K562 (cell line): ENCODE measurements around the gene CDC5L. TPM values are rescaled to one million over a fixed set of nuclear protein-coding genes. Genes with fewer than 3 reads are reported as not detected.

ENCODE experiments used
- ATAC-seq: fragments of 200-7000 bp; cut with Tn5 transposase; 3 replicates; pipeline ENCODE4 v1.9.1; 2020; ENCODE audit warnings: moderate library complexity
- BruUV-seq: library from RNA; stranded (reverse); fragments of 400-500 nt; replicated peaks from 2 replicates; lab custom pipeline; 2021; lab: Mats Ljungman, UMichigan
- CTCF ChIA-PET: fragments of 300-600 bp; formaldehyde crosslinking; extraction: SDS; loops from one replicate; lab custom pipeline; 2021; ENCODE audit warnings: low intra/inter-chr PET ratio; lab: Yijun Ruan, JAX
- POLR2A ChIA-PET: fragments of 300-600, 350-650 bp; sonication (Branson Sonifier 250); formaldehyde crosslinking; extraction: SDS; loops from one replicate; lab custom pipeline; 2021; ENCODE audit warnings: antibody characterized with exemption, inconsistent platforms; lab: Yijun Ruan, JAX
- DNase-seq, 4 experiments: peaks; one replicate each; pipeline versions ENCODE4 v3.0.0 to v3.0.0-alpha.2; 2011 to 2018; ENCODE audit warnings: low spot score in 3 of 4, mixed read lengths in 3 of 4; ENCODE audit errors: extremely low read depth in 1 of 4
- FAIRE-seq: peaks from 2 replicates; lab custom pipeline; 2011; peaks lifted over from hg19 to GRCh38; lab: Jason Lieb, UNC
- H2AFZ ChIP-seq: 2 replicates; pipeline ENCODE4 v1.6.0; 2011; ENCODE audit warnings: low read depth, low read length, control low read depth, inconsistent platforms
- H3K27ac ChIP-seq: fragments of 200-600 bp; 3 replicates; pipeline ENCODE4 v1.8.0; 2011; ENCODE audit warnings: low read depth, mild to moderate bottlenecking, control low read depth, inconsistent platforms, low read length, moderate library complexity, mixed read lengths; ENCODE audit errors: extremely low read depth
- H3K27me3 ChIP-seq, 2 experiments: fragments of 300-600 bp in 1 of 2; 2 replicates in 1 of 2; 3 replicates in 1 of 2; pipeline versions ENCODE4 v1.6.0 to v1.8.0; 2011; ENCODE audit warnings: inconsistent platforms in 2 of 2, low read length in 2 of 2, mild to moderate bottlenecking in 1 of 2, mixed read lengths in 1 of 2, moderate library complexity in 1 of 2; ENCODE audit not compliant: control insufficient read depth in 2 of 2, insufficient read depth in 2 of 2
- H3K36me3 ChIP-seq: fragments of 300-600 bp; 3 replicates; pipeline ENCODE4 v1.8.0; 2011; ENCODE audit warnings: mild to moderate bottlenecking, low read length, inconsistent platforms; ENCODE audit not compliant: control insufficient read depth, insufficient read depth
- H3K4me1 ChIP-seq, 2 experiments: fragments of 200-600 bp in 1 of 2; replicated peaks in 1 of 2; 2 replicates in 1 of 2; 3 replicates in 1 of 2; pipeline versions ENCODE4 v1.5.1 to v1.8.0; 2011; ENCODE audit warnings: inconsistent platforms in 2 of 2, low read length in 2 of 2, mild to moderate bottlenecking in 1 of 2, mixed read lengths in 1 of 2, moderate library complexity in 1 of 2; ENCODE audit not compliant: control insufficient read depth in 2 of 2, insufficient read depth in 2 of 2
- H3K4me2 ChIP-seq: 2 replicates; pipeline ENCODE4 v1.6.1; 2011; ENCODE audit warnings: low read length, control low read depth, inconsistent platforms, mixed read lengths; ENCODE audit not compliant: insufficient read depth
- H3K4me3 ChIP-seq: fragments of 200-600 bp; sonication (generic), shearing (Covaris generic); 2 replicates; pipeline ENCODE4 v1.5.1; 2016; ENCODE audit warnings: control low read depth, inconsistent platforms
- H3K79me2 ChIP-seq: fragments of 200-600 bp; 3 replicates; pipeline ENCODE4 v1.8.0; 2011; ENCODE audit warnings: low read length, inconsistent platforms; ENCODE audit not compliant: control insufficient read depth, insufficient read depth
- H3K9ac ChIP-seq, 2 experiments: 2 replicates each; pipeline versions ENCODE4 v1.6.0 to v1.6.1; 2011; ENCODE audit warnings: low read depth in 2 of 2, low read length in 2 of 2, control low read depth in 1 of 2, inconsistent platforms in 1 of 2, mild to moderate bottlenecking in 1 of 2, mixed read lengths in 1 of 2; ENCODE audit not compliant: insufficient read depth in 1 of 2
- H3K9me1 ChIP-seq: one replicate; pipeline ENCODE4 v1.6.0; 2011; ENCODE audit warnings: inconsistent platforms, mild to moderate bottlenecking, low read length, moderate library complexity; ENCODE audit not compliant: control insufficient read depth, insufficient read depth
- H3K9me3 ChIP-seq: replicated peaks from 2 replicates; pipeline ENCODE4 v1.5.1; 2011; ENCODE audit warnings: low read depth, low read length, inconsistent platforms; ENCODE audit not compliant: control insufficient read depth, insufficient read depth
- H4K20me1 ChIP-seq: replicated peaks from 2 replicates; pipeline ENCODE4 v1.6.1; 2011; ENCODE audit warnings: low read length, inconsistent platforms, mixed read lengths; ENCODE audit not compliant: control insufficient read depth, insufficient read depth
- ARID1B ChIP-seq: fragments of 450-650 bp; IDR thresholded peaks from 2 replicates; pipeline ENCODE4 v1.6.1; 2016; ENCODE audit warnings: antibody characterized with exemption, mild to moderate bottlenecking, inconsistent platforms
- HDAC1 ChIP-seq, 2 experiments: fragments of 450-650 bp; IDR thresholded peaks; 2 replicates each; pipeline ENCODE4 v1.6.1; 2016 to 2017; ENCODE audit warnings: inconsistent platforms in 1 of 2, mild to moderate bottlenecking in 1 of 2, moderate library complexity in 1 of 2
- KLF16 ChIP-seq: IDR thresholded peaks from 2 replicates; pipeline ENCODE4 v1.6.1; 2016; ENCODE audit warnings: antibody characterized with exemption
- MEF2A ChIP-seq: IDR thresholded peaks from 2 replicates; pipeline ENCODE4 v1.6.1; 2011; ENCODE audit warnings: low read depth, mild to moderate bottlenecking, low read length, moderate library complexity; ENCODE audit not compliant: control insufficient read depth
- NELFE ChIP-seq: IDR thresholded peaks from 2 replicates; pipeline ENCODE4 v1.6.1; 2011; ENCODE audit warnings: mild to moderate bottlenecking; ENCODE audit not compliant: insufficient read depth, insufficient read length
- NFE2L1 ChIP-seq: fragments of 450-650 bp; IDR thresholded peaks from 2 replicates; pipeline ENCODE4 v1.6.1; 2016; ENCODE audit warnings: missing genetic modification characterization, low read depth, mild to moderate bottlenecking, missing compliant biosample characterization, moderate library complexity, borderline replicate concordance
- NRF1 ChIP-seq, 2 experiments: fragments of 450-650 bp; IDR thresholded peaks in 1 of 2; conservative IDR thresholded peaks in 1 of 2; 2 replicates each; pipeline ENCODE4 v1.6.1; 2014; ENCODE audit warnings: mild to moderate bottlenecking in 2 of 2
- OTX1 ChIP-seq: fragments of 450-650 bp; formaldehyde crosslinking; IDR thresholded peaks from 2 replicates; pipeline ENCODE4 v1.4.0; 2022; ENCODE audit warnings: mild to moderate bottlenecking
- POLR2A ChIP-seq: fragments of 450-650 bp; conservative IDR thresholded peaks from 2 replicates; pipeline ENCODE4 v1.6.1; 2016
- SREBF1 ChIP-seq: fragments of 150-350 bp; IDR thresholded peaks from 2 replicates; pipeline ENCODE4 v1.6.1; 2014; ENCODE audit warnings: antibody characterized with exemption, low read depth, low read length, borderline replicate concordance
- TARDBP ChIP-seq: fragments of 450-650 bp; IDR thresholded peaks from 2 replicates; pipeline ENCODE4 v1.6.1; 2016
- TCFL5 ChIP-seq: fragments of 250-450 bp; sonication (Bioruptor Pico); conservative IDR thresholded peaks from 2 replicates; pipeline ENCODE4 v1.6.1; 2021; ENCODE audit warnings: mild to moderate bottlenecking, moderate library complexity, matching md5 sums
- TFAM ChIP-seq: fragments of 250-450 bp; sonication (Bioruptor Pico); conservative IDR thresholded peaks from 2 replicates; pipeline ENCODE4 v1.5.0; 2021; ENCODE audit warnings: mild to moderate bottlenecking, moderate library complexity
- ZBTB7A ChIP-seq: IDR thresholded peaks from 2 replicates; pipeline ENCODE4 v1.6.1; 2011; ENCODE audit warnings: low read depth, mild to moderate bottlenecking, low read length, moderate library complexity, borderline replicate concordance; ENCODE audit not compliant: control insufficient read depth
- ZNF224 ChIP-seq: sonication (generic); formaldehyde crosslinking; IDR thresholded peaks from 2 replicates; pipeline ENCODE4 v1.8.0; 2022; ENCODE audit warnings: mild to moderate bottlenecking, missing genetic modification reagents
- ZNF274 ChIP-seq: IDR thresholded peaks from 2 replicates; pipeline ENCODE4 v1.6.1; 2011; ENCODE audit warnings: low read depth, mild to moderate bottlenecking, low read length, moderate library complexity, borderline replicate concordance
- ZNF354B ChIP-seq: fragments of 250-450 bp; sonication (Bioruptor Pico); IDR thresholded peaks from 2 replicates; pipeline ENCODE4 v1.4.0; 2020
- ZNF785 ChIP-seq: fragments of 250-450 bp; sonication (Bioruptor Pico); IDR thresholded peaks from 2 replicates; pipeline ENCODE4 v1.4.0; 2020; ENCODE audit warnings: mild to moderate bottlenecking
- WGBS: fragments of 100-300 bp; shearing (Covaris generic); methylation state at CpG from one replicate; pipeline ENCODE4 v1.1.6; 2016; ENCODE audit warnings: low coverage, mixed read lengths; ENCODE audit not compliant: insufficient coverage; ENCODE audit errors: missing lambda C conversion rate; 5-methylcytosine and 5-hydroxymethylcytosine counted together
- in situ Hi-C: fragments of 300-500 bp; cut with MboI; formaldehyde crosslinking; loops from 4 replicates; pipeline ENCODE4 v1.15.0; 2018; ENCODE audit warnings: inconsistent platforms, mixed read lengths
- intact Hi-C: fragments of 100-400 bp; cut with micrococcal nuclease; formaldehyde crosslinking; loops from 2 replicates; pipeline ENCODE4 v1.14.2; 2022
- polyA plus RNA-seq, 8 experiments: library from polyadenylated mRNA; depleted of rRNA in 4 of 8; stranded (reverse) in 5 of 8; unstranded in 3 of 8; fragments of >200 nt; fragmentation: Nextera tagmentation in 2 of 8; fragmentation: Illumina TruSeq in 1 of 8; extraction: Ambion mirVana in 2 of 8; extraction: Trizol in 1 of 8; gene quantifications; 2 replicates each; pipeline versions ENCODE4 v1.2.1 to v1.2.3, GENCODE V29; 2011 to 2014; ENCODE audit warnings: inconsistent platforms in 1 of 8, missing spikeins in 1 of 8
- total RNA-seq, 7 experiments: library from RNA; depleted of rRNA in 6 of 7; stranded (reverse); fragments of >200 nt in 6 of 7; fragmentation: Illumina TruSeq in 2 of 7; extraction: Trizol in 2 of 7; gene quantifications; 2 replicates each; pipeline versions ENCODE4 v1.2.1 to v1.2.3, GENCODE V29; 2011 to 2021; ENCODE audit warnings: low replicate concordance in 1 of 7

Gene CDC5L
- total and polyA plus RNA-seq, 9 of the 15 experiments (the other 6 are each of a cell fraction or from before 2014, with no cell fraction given), result 22.3 to 44.2 (median 30.8) TPM

DNA sequence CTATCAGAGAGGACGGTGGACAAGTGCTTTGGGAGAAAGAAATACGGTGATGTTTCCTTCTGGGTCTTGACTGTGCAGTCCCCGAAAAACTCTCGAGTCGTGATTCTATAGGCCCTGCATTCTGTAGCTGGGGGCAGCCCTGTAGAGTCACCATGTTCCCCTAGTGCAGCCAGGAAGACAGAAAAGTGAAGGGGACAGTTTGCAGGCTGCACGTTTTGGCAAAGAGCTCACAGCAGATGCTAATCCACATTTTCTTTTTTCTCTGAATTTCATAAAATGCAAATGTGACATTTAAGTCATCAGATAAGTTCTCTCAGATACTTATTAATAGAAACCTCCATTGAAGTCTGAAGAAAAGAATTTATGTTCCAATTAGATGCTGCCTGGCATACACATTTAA is 25.6 kb upstream of the CDC5L start:
- CTCF ChIA-PET, result no interaction called here
- in situ Hi-C loops, result no loop called here
- FAIRE-seq, result no peak

More for the DNA sequence above, 25.6 kb upstream of the CDC5L start:
- H3K4me1 ChIP-seq, result no peaks in the 10 kb centered on the region
- BruUV-seq, result no TSS peak
- H3K4me2 ChIP-seq, result no peak overlapping the region
- no peaks in the 10 kb centered on the region for H4K20me1 ChIP-seq
- H3K36me3 ChIP-seq, result no peaks in the 10 kb centered on the region
- DNase-seq, result no peak
- H3K9ac ChIP-seq, result no peak overlapping the region
- H3K9me1 ChIP-seq, result no peaks in the 10 kb centered on the region
- POLR2A ChIA-PET, result interaction anchor here (0.5 to 1.1 kb wide), 2 partner anchors 20 to 98 kb away, joined by 3 to 5 read pairs; no protein-coding TSS in a partner anchor
- H3K27me3 ChIP-seq, result peaks cover 23 to 26% of the 10 kb centered on the region in 2 experiments
- WGBS, result 2% methylated on average over 6 of the region's 6 CpGs
- intact Hi-C loops, result no loop called here
- no peak overlapping the region for H3K4me3 ChIP-seq
- no peak overlapping the region for H3K27ac ChIP-seq
- TF ChIP-seq ZBTB7A (no peak), ZNF785 (CRISPR knock-in tag) (no peak), NELFE (no peak), TFAM (no peak), SREBF1 (no peak), MEF2A (no peak), ZNF354B (no peak), KLF16 (no peak), ZNF274 (no peak), ZNF224 (CRISPR knock-in tag) (no peak), TCFL5 (CRISPR knock-in tag) (no peak), ARID1B (no peak), TARDBP (no peak), HDAC1 (IDR thresholded peaks at IDR 0.05) (no peak), NRF1 (conservative IDR thresholded peaks at IDR 0.05 in 1 of 2, IDR thresholded peaks at IDR 0.05 in 1 of 2) (no peak), OTX1 (CRISPR knock-in tag) (no peak), NFE2L1 (tag) (no peak), POLR2A (no peak)
- no peak overlapping the region for H2AFZ ChIP-seq
- no peaks in the 10 kb centered on the region for H3K79me2 ChIP-seq
- ATAC-seq, result no peak; the same call in 2 of the 3 replicates
- H3K9me3 ChIP-seq, result no peaks in the 10 kb centered on the region
